ENCODE data around the gene PLXDC2. TPM values are rescaled to one million over a fixed set of nuclear protein-coding genes. Genes with fewer than 3 reads are reported as not detected.

The PLXDC2 gene
- polyA plus RNA-seq, 1 of the 3 experiments (the other 2 are of a cell fraction), result 2.5 TPM

GRCh38 chr10:19865676-19866075 lies 49.4 kb downstream of the PLXDC2 start:
- TF ChIP-seq ELF1 (IDR thresholded peaks at IDR 0.05), result no peak
- TF ChIP-seq FOXJ3 (CRISPR knock-in tag; IDR thresholded peaks at IDR 0.05), result no peak
- TF ChIP-seq GATA2 (CRISPR knock-in tag; IDR thresholded peaks at IDR 0.05), result no peak
- no peak for TF ChIP-seq FOSL2 (IDR thresholded peaks at IDR 0.05; ENCODE audit: borderline replicate concordance, low read depth)
- no peak for TF ChIP-seq TAF1 (IDR thresholded peaks at IDR 0.05; ENCODE audit: borderline replicate concordance, low read depth, low read length)
- no peak for TF ChIP-seq MAX (IDR thresholded peaks at IDR 0.05; ENCODE audit: low read depth)
- TF ChIP-seq NRF1 (IDR thresholded peaks at IDR 0.05; ENCODE audit: low read depth, low read length), result no peak
- no peak overlapping the region for H3K4me3 ChIP-seq (ENCODE audit: low read depth in 2 of 2, low read length in 1 of 2)
- no peaks in the 10 kb centered on the region for H3K79me2 ChIP-seq (ENCODE audit: insufficient read depth)
- H3K9ac ChIP-seq, result no peak overlapping the region
- no peaks in the 10 kb centered on the region for H3K36me3 ChIP-seq (replicated peaks in 1 of 2; ENCODE audit: control insufficient read depth in 1 of 2, insufficient read depth in 2 of 2, low read length in 1 of 2)
- H2AFZ ChIP-seq (ENCODE audit: low read depth), result no peak overlapping the region
- no peak for DNase-seq
- no peaks in the 10 kb centered on the region for H3K27me3 ChIP-seq (ENCODE audit: insufficient read depth)
- H3K9me3 ChIP-seq, result no peaks in the 10 kb centered on the region
- no peak overlapping the region for H3K27ac ChIP-seq (ENCODE audit: low read depth in 2 of 2, low read length in 1 of 2)
- no peaks in the 10 kb centered on the region for H4K20me1 ChIP-seq (ENCODE audit: insufficient read depth)
- peaks cover 0 to 5% of the 10 kb centered on the region in 2 experiments; a peak in 2 of 4 replicates for H3K4me1 ChIP-seq (ENCODE audit: control insufficient read depth in 1 of 2, insufficient read depth in 2 of 2, low read depth in 1 of 2, low read length in 1 of 2)
- H3K9me2 ChIP-seq, result no peaks in the 10 kb centered on the region
- ChIA-PET POLR2A (no interaction called here), CTCF (no interaction called here)
- H3K4me2 ChIP-seq, result no peak overlapping the region
- no peaks in the 10 kb centered on the region for H3F3A ChIP-seq (replicated peaks; ENCODE audit: insufficient read depth)

GRCh38 chr10:19869370-19869769 lies 53.1 kb downstream of the PLXDC2 start:
- DNase-seq, result no peak
- H3K4me2 ChIP-seq, result no peak overlapping the region
- no peaks in the 10 kb centered on the region for H3K27me3 ChIP-seq (ENCODE audit: insufficient read depth)
- no peak overlapping the region for H3K4me3 ChIP-seq (ENCODE audit: low read depth in 2 of 2, low read length in 1 of 2)
- ChIA-PET CTCF (no interaction called here), POLR2A (no interaction called here)
- TF ChIP-seq GABPA (IDR thresholded peaks at IDR 0.05; ENCODE audit: low read depth) (no peak), EP300 (IDR thresholded peaks at IDR 0.05; ENCODE audit: borderline replicate concordance in 1 of 2, low read depth in 1 of 2, low read length in 1 of 2) (no peak)
- no peak overlapping the region for H3K27ac ChIP-seq (ENCODE audit: low read depth in 2 of 2, low read length in 1 of 2)
- no peaks in the 10 kb centered on the region for H3K4me1 ChIP-seq (ENCODE audit: control insufficient read depth in 1 of 2, insufficient read depth in 2 of 2, low read depth in 1 of 2, low read length in 1 of 2)
- no peaks in the 10 kb centered on the region for H3F3A ChIP-seq (replicated peaks; ENCODE audit: insufficient read depth)
- H3K9me2 ChIP-seq, result no peaks in the 10 kb centered on the region
- no peaks in the 10 kb centered on the region for H4K20me1 ChIP-seq (ENCODE audit: insufficient read depth)
- no peak overlapping the region for H2AFZ ChIP-seq (ENCODE audit: low read depth)
- no peaks in the 10 kb centered on the region for H3K79me2 ChIP-seq (ENCODE audit: insufficient read depth)
- 33% methylated on average over 1 of the region's 1 CpG for WGBS (ENCODE audit: low lambda C conversion rate)
- H3K36me3 ChIP-seq (replicated peaks in 1 of 2; ENCODE audit: control insufficient read depth in 1 of 2, insufficient read depth in 2 of 2, low read length in 1 of 2), result no peaks in the 10 kb centered on the region
- H3K9ac ChIP-seq, result no peak overlapping the region
- no peaks in the 10 kb centered on the region for H3K9me3 ChIP-seq

GRCh38 chr10:19872504-19873271 lies 56.5 kb downstream of the PLXDC2 start:
- Histone ChIP-seq H3K79me2 (ENCODE audit: insufficient read depth) (no peaks in the 10 kb centered on the region), H3K9me2 (no peaks in the 10 kb centered on the region), H3K27me3 (ENCODE audit: insufficient read depth) (no peaks in the 10 kb centered on the region), H4K20me1 (ENCODE audit: insufficient read depth) (no peaks in the 10 kb centered on the region), H3F3A (replicated peaks; ENCODE audit: insufficient read depth) (no peaks in the 10 kb centered on the region), H3K27ac (ENCODE audit: low read depth in 2 of 2, low read length in 1 of 2) (no peak overlapping the region), H3K4me2 (no peak overlapping the region), H3K9me3 (no peaks in the 10 kb centered on the region), H3K36me3 (replicated peaks in 1 of 2; ENCODE audit: control insufficient read depth in 1 of 2, insufficient read depth in 2 of 2, low read length in 1 of 2) (no peaks in the 10 kb centered on the region), H3K4me3 (ENCODE audit: low read depth in 2 of 2, low read length in 1 of 2) (no peak overlapping the region), H2AFZ (ENCODE audit: low read depth) (no peak overlapping the region), H3K9ac (no peak overlapping the region), H3K4me1 (ENCODE audit: control insufficient read depth in 1 of 2, insufficient read depth in 2 of 2, low read depth in 1 of 2, low read length in 1 of 2) (no peaks in the 10 kb centered on the region)
- no peak for DNase-seq
- ChIA-PET CTCF (no interaction called here), POLR2A (interaction anchor here (0.7 kb wide), 1 partner anchor 10 kb away, joined by 4 read pairs; no protein-coding TSS in a partner anchor)
- 58% methylated on average over 10 of the region's 11 CpGs for whole genome bisulfite sequencing (ENCODE audit: low lambda C conversion rate)
- TF ChIP-seq RAD21 (IDR thresholded peaks at IDR 0.05; ENCODE audit: low read length) (no peak), POLR2AphosphoS5 (IDR thresholded peaks at IDR 0.05; ENCODE audit: low read depth, low read length) (no peak), MAX (IDR thresholded peaks at IDR 0.05; ENCODE audit: low read depth) (no peak), IRF3 (IDR thresholded peaks at IDR 0.05; ENCODE audit: low read depth, low read length) (no peak), REST (IDR thresholded peaks at IDR 0.05; ENCODE audit: low read depth, low read length) (no peak), FOSL2 (IDR thresholded peaks at IDR 0.05; ENCODE audit: borderline replicate concordance, low read depth) (no peak), ZBTB33 (IDR thresholded peaks at IDR 0.05; ENCODE audit: borderline replicate concordance, low read depth) (no peak)

All from SK-N-SH (cell line).